Loucy (cell line): ENCODE data around the gene TMED8.

ENCODE experiments used
- H2AFZ ChIP-seq: fragments of 200-600 bp; sonication (generic); 2 replicates; pipeline ENCODE4 v1.6.0; 2016; ENCODE audit warnings: antibody characterized with exemption, mild to moderate bottlenecking, low read length, moderate library complexity
- H3F3A ChIP-seq: fragments of 200-600 bp; 2 replicates; pipeline ENCODE4 v1.6.0; 2016; ENCODE audit warnings: antibody characterized with exemption, low read depth, mild to moderate bottlenecking
- H3K27me3 ChIP-seq: fragments of 200-600 bp; sonication (generic); 2 replicates; pipeline ENCODE4 v1.6.1; 2014; ENCODE audit warnings: low read length, mild to moderate bottlenecking; ENCODE audit not compliant: insufficient read depth, poor library complexity, severe bottlenecking
- H3K36me3 ChIP-seq: fragments of 200-600 bp; sonication (generic); 2 replicates; pipeline ENCODE4 v1.6.1; 2016; ENCODE audit warnings: low read length; ENCODE audit not compliant: insufficient read depth
- H3K4me1 ChIP-seq: fragments of 200-600 bp; sonication (generic); 2 replicates; pipeline ENCODE4 v1.5.1; 2014; ENCODE audit warnings: low read length, mild to moderate bottlenecking; ENCODE audit not compliant: insufficient read depth, poor library complexity, severe bottlenecking
- H3K4me2 ChIP-seq: fragments of 200-600 bp; sonication (generic); 2 replicates; pipeline ENCODE4 v1.6.0; 2014; ENCODE audit warnings: antibody characterized with exemption, low read length, low read depth, mild to moderate bottlenecking; ENCODE audit not compliant: poor library complexity, severe bottlenecking
- H3K4me3 ChIP-seq: fragments of 200-600 bp; sonication (generic); 2 replicates; pipeline ENCODE4 v1.5.1; 2014; ENCODE audit warnings: low read length, mild to moderate bottlenecking, mixed read lengths; ENCODE audit not compliant: poor library complexity, severe bottlenecking
- H3K79me2 ChIP-seq: fragments of 200-600 bp; sonication (generic); 2 replicates; pipeline ENCODE4 v1.6.1; 2014; ENCODE audit warnings: low read length; ENCODE audit not compliant: insufficient read depth
- H3K9ac ChIP-seq: fragments of 200-600 bp; sonication (generic); 2 replicates; pipeline ENCODE4 v1.6.0; 2014; ENCODE audit warnings: mild to moderate bottlenecking, low read depth, low read length, moderate library complexity; ENCODE audit not compliant: poor library complexity, severe bottlenecking
- H3K9me2 ChIP-seq: fragments of 200-600 bp; sonication (generic); replicated peaks from 2 replicates; pipeline ENCODE4 v1.6.1; 2016; ENCODE audit warnings: low read depth, low read length, mixed read lengths
- H3K9me3 ChIP-seq: fragments of 200-600 bp; sonication (generic); 2 replicates; pipeline ENCODE4 v1.6.1; 2014; ENCODE audit warnings: mild to moderate bottlenecking, antibody characterized with exemption, low read length, low read depth; ENCODE audit not compliant: insufficient read depth
- H4K20me1 ChIP-seq: fragments of 200-600 bp; sonication (generic); 2 replicates; pipeline ENCODE4 v1.6.0; 2014; ENCODE audit warnings: antibody characterized with exemption, low read length, mild to moderate bottlenecking; ENCODE audit not compliant: insufficient read depth, poor library complexity, severe bottlenecking
- CTCF ChIP-seq: fragments of 200-600 bp; sonication (generic); conservative IDR thresholded peaks from 2 replicates; pipeline ENCODE4 v1.5.1; 2014; ENCODE audit warnings: mild to moderate bottlenecking, antibody characterized with exemption, low read length
- EZH2phosphoT487 ChIP-seq: fragments of 200-600 bp; IDR thresholded peaks from 2 replicates; pipeline ENCODE4 v1.6.1; 2018; ENCODE audit warnings: antibody characterized with exemption, mild to moderate bottlenecking, moderate library complexity, borderline replicate concordance

TMED8 gene

GRCh38 chr14:77409131-77409533 is 32.2 kb upstream of the TMED8 start:
- peak; percentile 51 for TF ChIP-seq CTCF
- no peak for TF ChIP-seq EZH2phosphoT487
- Histone ChIP-seq H3K79me2 (no peaks in the 10 kb centered on the region), H3F3A (no peaks in the 10 kb centered on the region), H3K9me2 (no peaks in the 10 kb centered on the region), H3K9me3 (no peaks in the 10 kb centered on the region), H2AFZ (no peak overlapping the region), H3K4me3 (no peak overlapping the region), H3K4me1 (peaks cover 23% of the 10 kb centered on the region), H4K20me1 (no peaks in the 10 kb centered on the region), H3K9ac (no peak overlapping the region), H3K36me3 (no peaks in the 10 kb centered on the region), H3K27me3 (no peaks in the 10 kb centered on the region), H3K4me2 (no peak overlapping the region)

DNA sequence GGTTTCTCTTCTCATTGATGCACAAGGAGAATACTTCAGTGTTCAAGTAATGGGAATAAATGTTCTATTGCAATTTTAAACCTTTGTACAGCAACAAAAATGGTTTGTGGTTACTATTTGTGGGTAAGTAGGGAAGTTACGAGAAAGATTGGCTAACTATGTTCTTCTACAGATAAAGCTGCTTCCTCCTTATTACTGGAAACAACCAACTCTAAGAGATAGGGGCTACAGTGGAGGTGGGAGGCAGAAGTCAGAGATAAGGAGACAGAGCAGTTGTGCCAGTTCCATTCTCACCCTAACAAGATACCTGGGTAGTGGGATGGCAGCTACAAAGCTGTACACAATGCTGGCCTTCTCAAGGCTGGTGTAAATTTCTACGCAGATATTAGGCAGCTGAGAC is 30.3 kb upstream of the TMED8 start:
- peak overlapping the region; percentile 66 for H3K4me2 ChIP-seq
- TF ChIP-seq CTCF (no peak), EZH2phosphoT487 (no peak)

DNA sequence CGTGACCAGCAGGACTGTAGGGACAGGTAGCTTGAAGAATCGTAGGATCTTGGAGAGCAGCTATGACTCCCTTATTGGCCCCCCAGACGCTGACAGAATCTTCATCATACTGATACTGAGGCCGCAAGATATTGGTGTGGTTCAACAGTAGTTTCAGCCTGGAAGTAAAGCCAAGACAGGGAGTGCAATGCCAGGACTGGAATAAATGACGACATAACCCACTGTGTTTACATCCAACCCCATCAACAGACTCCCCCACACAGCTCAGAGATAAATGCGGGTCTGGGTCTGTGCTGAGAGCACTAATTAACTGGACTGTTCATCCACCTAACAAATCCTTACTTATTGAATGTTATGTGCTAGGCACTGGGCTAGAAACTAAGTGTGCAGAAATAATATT is 29.8 kb upstream of the TMED8 start:
- TF ChIP-seq EZH2phosphoT487 (no peak), CTCF (no peak)
- Histone ChIP-seq H3K9me2 (no peaks in the 10 kb centered on the region), H4K20me1 (no peaks in the 10 kb centered on the region), H3K9me3 (no peaks in the 10 kb centered on the region), H2AFZ (0 out of 2 replicates have a peak overlapping the region, but pooled peaks have one; percentile 25), H3K27me3 (no peaks in the 10 kb centered on the region), H3K9ac (peak overlapping the region; percentile 14), H3F3A (no peaks in the 10 kb centered on the region), H3K4me2 (peak overlapping the region; percentile 66), H3K4me1 (peaks cover 23% of the 10 kb centered on the region), H3K4me3 (peak overlapping the region; percentile 43), H3K79me2 (no peaks in the 10 kb centered on the region), H3K36me3 (no peaks in the 10 kb centered on the region)

More for the DNA sequence above, 30.3 kb upstream of the TMED8 start:
- H2AFZ ChIP-seq, result peak overlapping the region; percentile 25; the same call in 1 of the 2 replicates
- peak overlapping the region; percentile 43 for H3K4me3 ChIP-seq
- H3K9me2 ChIP-seq, result no peaks in the 10 kb centered on the region
- no peaks in the 10 kb centered on the region for H3K79me2 ChIP-seq
- H3K36me3 ChIP-seq, result no peaks in the 10 kb centered on the region
- peak overlapping the region; percentile 14 for H3K9ac ChIP-seq
- no peaks in the 10 kb centered on the region for H3F3A ChIP-seq
- H3K9me3 ChIP-seq, result no peaks in the 10 kb centered on the region
- H4K20me1 ChIP-seq, result no peaks in the 10 kb centered on the region
- H3K4me1 ChIP-seq, result peaks cover 23% of the 10 kb centered on the region
- no peaks in the 10 kb centered on the region for H3K27me3 ChIP-seq
